Mesenteric fat pad (tissue), 1 donor: ENCODE measurements around the gene IGSF23. TPM values are rescaled to one million over a fixed set of nuclear protein-coding genes. Genes with fewer than 3 reads are reported as not detected.
"Not testable (repeated sequence)": the region's sequence is repeated elsewhere in the genome, so short reads cannot be mapped to it uniquely, and the experiment has no call there.

ENCODE experiments used
- DNase-seq: peaks from one replicate; pipeline ENCODE4 v3.0.0-alpha.2; 2020; ENCODE audit warnings: low spot score
- total RNA-seq: library from RNA; stranded (reverse); fragmentation: NEBNext Ultra II Directional; extraction: Animal tissue kit (Norgen Biotek cat#: 25700); gene quantifications from one replicate; pipeline ENCODE4 v1.2.1, GENCODE V29; 2021
- donor health status: DM: yes; HTN: yes; CAD: no.

IGSF23 gene
- total RNA-seq, 1 donor from 2014 or later, result not detected

DNA sequence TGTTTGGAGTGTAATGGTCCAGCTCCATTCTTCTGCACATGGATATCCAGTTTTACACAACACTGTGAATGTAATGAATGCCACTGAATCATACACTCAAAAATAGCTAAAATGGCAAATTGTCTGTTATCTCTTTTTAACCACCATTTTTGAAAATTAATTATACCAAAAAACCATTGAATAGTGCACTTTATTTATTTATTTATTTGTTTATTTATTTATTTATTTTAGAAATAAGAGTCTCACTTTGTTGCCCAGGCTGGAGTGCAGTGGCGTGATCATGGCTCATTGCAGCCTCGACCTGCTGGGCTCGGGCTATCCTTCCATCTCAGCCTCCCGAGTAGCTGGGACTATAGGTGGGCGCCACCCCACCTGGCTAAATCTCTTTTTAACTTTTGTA lies 50.6 kb downstream of the IGSF23 start:
- no peak for DNase-seq

- no peak for DNase-seq
These were observed 51.6 kb downstream of the IGSF23 start for GRCh38 chr19:44664976-44665375.

DNA sequence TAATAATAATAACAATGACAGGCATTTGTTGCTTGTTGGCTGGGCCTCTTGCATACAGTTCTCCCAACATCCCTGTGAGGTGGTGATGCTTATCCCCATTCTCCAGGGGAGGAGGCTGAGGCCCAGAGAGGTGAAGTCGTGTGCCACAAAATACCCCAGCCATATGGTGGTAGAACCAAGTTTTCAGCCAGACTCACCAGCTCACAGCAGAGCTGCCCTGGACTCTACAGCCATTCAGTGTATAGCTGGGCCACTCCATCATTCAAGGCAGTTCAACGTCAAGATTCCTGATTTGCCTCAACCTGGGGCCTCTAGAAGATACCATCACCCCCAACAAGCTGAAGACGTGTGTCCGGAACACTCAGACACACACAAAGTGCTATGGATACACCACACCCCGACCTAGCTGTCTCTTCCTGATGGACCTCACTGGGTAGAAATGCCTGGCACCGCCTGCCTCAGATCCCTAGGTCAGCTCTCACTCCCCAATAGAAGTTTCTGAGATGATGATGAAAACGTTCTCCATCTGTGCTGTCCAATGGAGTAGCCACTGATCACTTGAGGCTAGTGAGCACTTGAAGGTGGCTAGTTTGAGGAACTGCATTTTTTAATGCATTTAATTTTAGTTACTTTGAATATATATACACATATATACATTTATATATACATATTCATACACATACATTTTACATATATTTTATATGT lies 53.6 kb downstream of the IGSF23 start:
- no peak for DNase-seq

DNA sequence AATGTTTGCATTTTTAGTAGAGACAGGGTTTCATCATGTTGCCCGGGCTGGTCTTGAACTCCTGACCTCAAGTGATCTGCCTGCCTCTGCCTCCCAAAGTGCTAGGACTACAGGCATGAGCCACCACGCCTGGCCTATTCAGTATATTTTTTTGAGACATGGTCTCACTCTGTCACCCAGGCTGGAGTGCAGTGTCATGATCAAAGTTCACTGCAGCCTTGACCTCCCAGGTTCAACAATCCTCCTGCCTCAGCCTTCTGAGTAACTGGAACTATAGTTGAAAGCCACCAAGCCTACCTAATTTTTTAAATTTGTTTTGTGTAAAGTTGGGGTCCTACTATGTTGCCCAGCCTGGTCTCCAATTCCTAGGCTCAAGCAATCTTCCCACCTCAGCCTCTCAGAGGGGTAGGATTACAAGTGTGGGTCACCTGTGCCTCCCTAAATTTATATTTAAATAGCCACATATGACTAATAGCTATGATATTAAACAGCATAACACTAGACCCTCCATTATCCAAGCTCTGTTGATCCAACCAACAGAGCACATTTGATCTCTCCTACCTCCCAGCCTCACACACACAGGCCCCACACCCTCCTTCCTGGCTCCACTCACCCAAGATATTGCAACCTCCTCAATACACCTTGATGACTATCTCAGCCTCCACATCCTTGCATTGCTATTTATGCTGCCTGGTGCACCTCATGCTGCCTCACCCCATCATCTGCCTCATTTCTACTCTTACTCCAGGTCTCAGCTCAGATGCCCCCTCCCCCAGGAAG lies 55.8 kb downstream of the IGSF23 start:
- no peak for DNase-seq

- DNase-seq, result not testable (repeated sequence)
These were observed 56.7 kb downstream of the IGSF23 start for GRCh38 chr19:44670027-44670426.

DNA sequence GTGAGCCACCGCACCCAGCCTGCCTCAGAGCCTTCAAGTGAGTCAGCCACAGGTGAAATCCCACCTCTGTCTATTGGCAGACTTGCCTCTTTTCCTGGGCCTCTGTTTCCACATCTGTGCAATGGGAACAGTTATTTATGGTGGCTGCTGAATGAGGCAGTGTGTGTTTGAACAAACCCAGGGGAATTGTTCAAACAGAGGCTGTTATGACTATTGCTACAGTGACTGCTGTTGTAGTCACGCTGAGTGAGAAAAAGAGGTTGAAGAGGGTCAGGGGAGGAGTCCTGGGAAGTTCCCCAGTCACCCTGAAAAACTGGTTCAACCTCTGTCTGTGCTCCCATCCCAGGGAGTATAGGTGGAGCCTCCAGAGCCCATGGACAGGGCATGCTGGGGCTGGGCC lies 58.0 kb downstream of the IGSF23 start, which contains the start of gene CEACAM19:
CEACAM19 (plus strand) TSS at position 83 of the 400 bp plus-strand sequence. CDS start 450 bp downstream, outside the sequence.
- DNase-seq, result no peak

DNA sequence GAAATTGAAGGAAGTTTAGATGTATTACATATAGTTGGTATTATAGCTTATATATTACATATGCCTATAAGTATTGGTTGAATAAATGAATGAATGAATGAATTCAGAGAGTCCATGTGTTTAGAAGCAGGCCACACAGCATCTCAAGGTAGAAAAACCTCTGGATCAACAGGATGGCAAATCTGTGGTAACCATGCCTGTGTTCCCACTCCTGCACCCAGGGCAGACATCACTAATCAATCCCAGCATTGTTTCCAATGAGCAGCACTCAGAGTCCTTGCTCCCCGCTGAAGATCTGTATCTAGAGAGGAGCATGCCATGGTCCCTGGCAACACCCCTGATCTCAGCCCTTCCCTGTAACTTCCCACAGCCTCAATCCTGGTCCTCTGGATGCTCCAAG lies 58.9 kb downstream of the IGSF23 start:
- no peak for DNase-seq

DNA sequence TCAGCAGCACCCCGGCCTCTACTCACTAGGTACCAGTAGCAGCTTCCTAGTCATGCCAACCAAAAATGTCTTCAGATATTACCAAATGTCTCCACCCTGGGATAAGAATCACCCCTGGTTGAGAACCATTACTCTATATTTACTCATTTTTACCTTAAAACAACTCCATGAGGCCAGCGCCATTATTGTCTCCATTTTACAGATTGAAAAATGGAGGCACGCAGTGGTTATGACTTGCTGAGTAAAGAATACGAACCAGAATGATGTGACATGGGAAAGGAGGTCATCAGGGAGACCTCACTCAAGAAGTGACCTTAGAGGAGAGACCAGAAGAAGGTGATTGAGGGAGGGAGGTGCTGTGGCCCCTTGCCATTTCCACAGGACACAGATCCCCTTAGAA lies 60.1 kb downstream of the IGSF23 start:
- no peak for DNase-seq

DNA sequence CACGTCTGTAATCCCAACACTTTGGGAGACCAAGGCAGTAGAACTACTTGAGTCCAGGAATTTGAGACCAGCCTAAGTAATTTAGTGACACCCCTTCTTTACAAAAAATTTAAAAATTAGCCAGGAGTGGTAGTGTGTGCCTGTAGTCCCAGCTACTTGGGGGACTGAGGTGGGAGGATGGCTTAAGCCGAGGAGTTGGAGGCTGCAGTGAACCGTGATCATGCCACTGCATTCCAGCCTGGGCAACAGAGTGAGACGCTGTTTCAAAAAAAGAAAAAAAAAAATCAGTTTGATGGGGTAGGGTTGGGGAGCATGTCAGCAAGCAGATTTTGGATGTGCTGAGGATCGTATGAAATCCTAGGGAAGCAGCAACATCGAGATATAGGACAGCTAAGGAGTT lies 62.2 kb downstream of the IGSF23 start:
- DNase-seq, result no peak

GRCh38 chr19:44677019-44677811 lies 63.9 kb downstream of the IGSF23 start:
- no peak for DNase-seq

GRCh38 chr19:44680536-44680935 lies 67.2 kb downstream of the IGSF23 start:
- DNase-seq, result no peak

- DNase-seq, result no peak
These were observed 68.8 kb downstream of the IGSF23 start for GRCh38 chr19:44681992-44682790.

DNA sequence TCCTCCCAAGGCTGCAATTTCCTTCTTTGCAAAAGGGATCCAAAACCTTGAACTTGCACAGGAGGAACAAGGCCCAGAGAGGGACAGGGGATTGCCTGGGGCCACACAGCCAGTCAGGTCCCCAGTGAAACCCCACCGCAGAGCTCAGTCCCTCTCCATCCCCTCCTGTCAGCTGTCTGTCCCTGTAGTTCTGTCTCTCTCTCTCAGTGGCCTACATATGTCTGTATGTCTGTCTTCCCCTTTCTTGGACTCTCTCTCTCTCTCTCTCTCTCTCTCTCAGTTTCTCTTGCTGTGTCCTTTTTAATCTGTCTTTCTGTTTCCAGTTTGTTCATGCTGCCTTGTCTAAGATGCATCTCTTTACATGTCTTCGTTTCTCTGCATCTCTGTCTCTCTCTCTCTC lies 69.4 kb downstream of the IGSF23 start:
- DNase-seq, result no peak

GRCh38 chr19:44683434-44684210 lies 70.3 kb downstream of the IGSF23 start:
- no peak for DNase-seq

DNA sequence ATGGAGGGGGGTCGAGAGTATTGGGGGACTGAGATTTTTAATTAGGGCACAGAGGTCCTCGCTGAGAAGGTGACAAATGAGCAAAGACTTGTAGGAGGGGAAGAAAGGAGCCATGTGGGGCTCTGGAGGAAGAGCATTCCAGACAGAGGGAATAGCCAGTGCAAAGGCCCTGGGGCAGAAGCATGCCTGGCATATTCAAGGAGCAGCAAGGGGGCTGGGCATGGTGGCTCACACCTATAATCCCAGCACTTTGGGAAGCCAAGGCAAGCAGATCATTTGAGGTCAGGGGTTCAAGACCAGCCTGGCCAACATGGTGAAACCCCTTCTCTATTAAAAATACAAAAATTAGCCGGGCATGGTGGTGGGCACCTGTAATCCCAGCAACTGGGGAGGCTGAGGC lies 71.0 kb downstream of the IGSF23 start:
- DNase-seq, result not testable (repeated sequence)

DNA sequence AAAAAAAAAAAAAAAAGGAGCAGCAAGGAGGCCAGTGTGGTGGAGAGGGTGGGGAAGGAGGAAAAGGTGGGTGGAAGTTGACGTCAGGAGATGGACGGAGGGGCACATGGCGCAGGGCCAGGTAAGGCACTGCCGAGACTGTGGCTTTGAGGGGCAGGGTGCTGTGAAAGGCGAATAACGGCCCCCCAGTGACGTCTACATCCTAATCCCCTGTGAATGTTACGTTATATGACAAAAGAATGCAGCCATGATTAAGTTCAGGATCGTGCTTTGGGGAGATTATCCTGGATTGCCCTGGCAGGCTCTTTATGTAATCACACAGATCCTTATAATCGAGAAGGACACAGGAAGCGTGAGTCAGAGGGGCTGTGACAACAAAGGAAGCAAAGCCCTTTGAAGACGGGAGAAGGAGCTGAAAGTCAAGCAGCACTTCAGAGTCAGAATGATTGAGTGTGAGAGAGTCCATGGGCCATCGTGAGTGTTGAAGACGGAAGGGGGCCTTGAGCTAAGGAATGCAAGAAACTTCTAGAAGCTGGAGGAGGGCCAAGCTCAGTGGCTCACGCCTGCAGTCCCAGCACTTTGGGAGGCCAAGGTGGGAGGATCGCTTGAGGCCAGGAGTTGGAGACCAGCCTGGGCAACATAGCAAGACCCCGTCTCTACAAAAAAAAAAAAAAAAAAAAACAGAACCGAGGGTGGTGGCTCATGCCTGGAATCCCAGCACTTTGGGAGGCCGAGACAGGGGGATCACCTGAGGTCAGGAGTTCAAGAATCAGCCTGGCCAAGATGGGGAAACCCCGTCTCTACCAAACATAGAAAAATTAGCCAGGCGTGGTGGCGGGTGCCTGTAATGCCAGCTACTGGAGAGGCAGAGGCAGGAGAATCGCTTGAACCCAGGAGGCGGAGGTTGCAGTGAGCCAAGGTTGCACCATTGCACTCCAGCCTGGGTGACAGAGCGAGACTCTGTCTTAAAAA lies 71.8 kb downstream of the IGSF23 start:
- DNase-seq, result no peak

GRCh38 chr19:44685877-44686276 lies 72.5 kb downstream of the IGSF23 start:
- no peak for DNase-seq
